HG02759 (cell line): ENCODE results near the gene SOD1.

Source experiments
- ATAC-seq: cut with Tn5 transposase; IDR thresholded peaks from one replicate; pipeline ENCODE4 v1.9.1; 2021; ENCODE audit warnings: mild to moderate bottlenecking, moderate library complexity; ENCODE audit not compliant: unreplicated experiment

Gene SOD1

DNA sequence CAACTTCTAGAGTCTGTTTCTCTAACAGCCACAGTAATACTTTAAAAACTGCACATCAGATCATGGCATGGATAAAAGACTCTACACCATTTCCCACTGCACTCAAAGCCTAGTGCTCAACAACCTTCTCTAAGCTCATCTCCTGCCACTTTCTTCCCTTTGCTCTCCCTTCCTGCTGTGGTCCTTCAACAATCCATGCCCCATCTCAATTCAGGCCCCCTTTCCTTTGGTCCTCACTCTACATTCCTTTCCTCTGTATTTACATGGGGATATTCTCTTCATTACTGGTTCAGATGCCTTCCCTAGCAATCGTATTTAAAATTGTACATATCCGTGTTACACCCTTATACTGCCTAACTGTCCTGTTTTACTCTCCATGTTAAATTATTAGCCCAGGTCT lies 19.0 kb downstream of the SOD1 start:
- no peak for ATAC-seq

DNA sequence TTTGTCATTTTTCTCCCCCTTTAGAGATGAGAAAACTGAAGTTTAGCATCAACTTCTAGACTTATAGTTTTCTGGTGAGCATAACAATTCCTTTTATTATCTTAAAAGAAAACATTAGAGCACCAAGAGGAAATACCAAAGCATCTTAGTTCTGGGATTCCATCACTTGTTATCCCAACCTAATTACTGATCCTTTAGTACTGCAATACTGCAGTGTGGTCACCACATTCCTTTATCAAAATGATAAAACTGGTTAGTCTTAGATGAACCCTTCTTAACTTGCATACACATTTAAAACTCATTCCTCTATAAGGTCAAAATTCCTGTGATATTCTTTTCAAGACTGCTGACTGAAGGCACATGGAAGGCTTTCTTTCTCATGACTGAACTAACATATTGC lies 23.1 kb downstream of the SOD1 start:
- ATAC-seq: no peak

DNA sequence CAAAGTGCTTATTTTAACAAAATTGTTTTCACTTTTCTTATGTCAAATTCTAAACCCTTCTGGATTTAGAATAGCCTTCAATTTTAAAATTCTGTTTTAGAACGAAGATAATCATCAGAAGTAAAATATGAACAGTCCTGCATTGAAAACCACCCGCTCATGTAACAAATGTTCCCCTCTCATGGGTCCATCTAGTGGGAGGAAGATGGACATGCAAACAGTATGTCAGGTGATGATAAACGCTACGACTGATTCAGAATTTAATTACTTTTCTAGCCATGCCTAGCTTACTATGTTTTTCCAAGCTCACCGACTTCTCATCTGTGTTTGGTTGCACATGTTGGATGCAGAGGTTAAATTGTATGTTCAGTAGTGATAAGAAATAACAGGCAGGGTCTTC lies 23.5 kb downstream of the SOD1 start:
- ATAC-seq: no peak

DNA sequence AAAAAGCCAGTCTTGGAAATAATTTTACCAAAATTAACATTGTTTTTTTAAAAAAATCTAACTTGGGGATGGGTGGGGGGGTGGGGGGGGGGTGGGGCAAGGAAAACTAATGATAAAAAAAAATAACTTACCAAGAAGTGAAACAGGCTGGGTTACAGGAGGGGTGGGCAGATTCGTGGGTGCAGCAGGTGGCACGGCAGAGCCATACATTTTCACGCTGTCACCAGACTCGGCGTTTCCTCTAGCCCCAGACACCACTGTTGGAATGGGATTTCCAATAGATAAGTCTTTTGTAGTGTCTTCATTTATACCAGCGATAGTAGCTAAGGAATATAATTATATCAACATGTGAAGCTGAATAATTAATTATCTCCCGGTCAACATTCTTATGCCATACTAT lies 25.4 kb downstream of the SOD1 start:
- ATAC-seq: no peak

DNA sequence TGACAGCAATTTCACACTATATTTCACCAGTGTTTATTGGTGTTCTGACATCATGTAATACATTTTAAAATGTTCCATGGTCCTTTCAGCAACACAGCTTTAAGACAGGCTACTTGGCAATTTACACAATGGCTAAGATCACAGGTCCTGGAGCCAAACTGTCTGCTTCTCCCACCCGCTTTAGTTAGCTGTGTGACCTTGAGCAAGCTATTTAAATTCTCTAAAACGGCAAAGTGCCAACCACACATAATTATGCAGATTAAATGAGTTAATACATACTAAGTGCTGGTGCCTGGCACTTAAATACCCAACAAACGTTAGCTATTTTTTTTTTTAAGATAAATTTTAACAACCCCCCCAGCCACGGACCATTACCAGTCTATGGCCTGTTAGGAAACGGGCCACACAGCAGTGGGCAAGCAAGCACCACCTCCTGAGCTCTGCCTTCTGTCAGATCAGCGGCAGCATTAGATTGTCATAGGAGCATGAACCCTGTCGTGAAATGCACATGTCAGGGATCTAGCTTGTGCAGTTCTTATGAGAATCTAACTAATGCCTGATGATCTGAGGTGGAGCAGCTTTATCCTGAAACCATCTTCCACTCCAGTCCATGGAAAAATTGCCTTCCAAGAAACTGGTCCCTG lies 26.9 kb downstream of the SOD1 start:
- no peak for ATAC-seq

DNA sequence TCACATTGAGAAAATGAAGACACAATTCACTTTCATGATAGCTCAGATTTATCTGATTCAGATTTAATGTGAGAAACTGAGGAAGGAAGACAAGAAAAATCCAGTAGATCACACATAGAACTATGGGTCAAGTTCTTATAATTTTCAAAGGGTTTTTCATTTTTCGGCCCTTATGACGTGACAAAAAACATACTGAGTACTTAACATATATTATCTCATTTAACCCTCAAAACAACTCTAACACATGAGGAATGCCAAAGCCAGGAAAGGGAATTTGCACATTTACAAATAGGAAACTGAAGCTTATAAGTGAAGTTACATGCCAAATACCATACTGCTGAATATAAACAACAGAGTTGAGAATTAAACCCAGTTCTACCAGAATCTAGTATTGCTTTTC lies 27.6 kb downstream of the SOD1 start:
- ATAC-seq: no peak

DNA sequence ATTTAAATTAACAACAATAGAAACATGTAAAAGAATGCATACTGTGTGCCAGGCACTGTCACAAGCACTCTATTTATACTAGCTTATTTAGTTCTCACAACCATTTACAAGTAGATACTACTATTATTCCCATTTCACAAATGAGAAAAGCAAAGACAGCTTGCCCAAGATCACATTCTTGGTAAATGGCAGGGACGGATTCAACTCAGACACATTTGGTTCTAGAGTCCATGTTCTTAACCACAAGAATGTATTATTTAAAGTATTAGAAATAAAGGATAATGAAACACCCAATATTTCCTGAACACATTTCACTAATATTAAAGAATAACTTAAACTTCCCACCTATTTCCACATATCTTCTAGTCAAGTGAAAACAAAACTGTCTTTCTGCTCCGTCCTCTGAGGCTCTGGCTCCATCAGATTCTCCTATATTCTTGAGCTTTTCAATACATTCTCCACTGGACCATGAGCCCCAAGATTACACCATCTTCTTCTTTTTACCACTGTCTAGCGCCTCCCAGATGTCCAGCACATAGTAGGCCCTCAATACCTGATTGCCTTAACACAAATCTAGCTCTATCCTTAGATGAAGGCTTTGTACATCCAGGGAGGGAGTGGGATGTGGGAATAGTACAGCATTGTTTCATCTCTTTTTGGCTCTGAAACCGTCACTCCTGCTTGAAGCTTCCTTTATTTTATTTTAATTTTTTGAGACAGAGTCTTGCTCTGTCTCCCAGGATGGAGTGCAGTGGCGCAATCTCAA lies 29.3 kb downstream of the SOD1 start:
- no peak for ATAC-seq

DNA sequence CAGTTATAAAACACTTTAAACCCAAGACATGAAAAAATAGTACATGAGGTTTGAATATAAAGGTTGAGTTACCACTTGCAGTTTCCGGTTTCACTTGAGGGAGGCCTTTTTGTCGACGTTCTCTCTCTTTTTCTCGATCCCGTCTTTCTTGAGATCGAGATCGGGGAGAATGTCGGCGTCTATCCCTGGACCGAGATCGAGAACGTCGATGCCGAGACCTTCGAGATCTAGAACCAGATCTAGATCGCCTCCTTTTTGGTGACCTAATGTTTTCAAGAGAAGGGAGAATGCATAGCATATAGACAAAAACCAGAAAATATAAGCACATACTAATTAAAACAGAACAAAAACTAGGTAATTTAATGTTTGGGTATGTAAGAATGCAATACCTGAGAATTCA lies 33.7 kb downstream of the SOD1 start:
- no peak for ATAC-seq

DNA sequence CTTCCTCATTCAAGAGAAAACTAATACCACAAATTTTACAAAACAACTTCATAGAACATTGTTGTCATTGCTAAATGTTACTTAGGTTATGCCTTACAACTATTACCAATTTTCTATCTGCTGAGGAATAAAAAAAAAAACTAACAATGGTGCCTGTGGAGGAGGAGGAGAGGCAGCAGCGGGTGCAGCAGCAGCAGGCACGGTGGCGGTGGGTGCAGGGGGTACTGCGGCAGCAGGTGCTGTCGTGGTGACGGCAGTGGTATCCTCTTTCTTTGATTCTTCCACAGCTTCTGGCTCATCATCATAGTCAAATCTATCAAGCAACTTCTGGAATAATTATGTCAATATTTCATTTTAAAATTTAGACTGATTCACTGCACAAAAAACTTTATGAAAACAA lies 36.9 kb downstream of the SOD1 start:
- no peak for ATAC-seq

DNA sequence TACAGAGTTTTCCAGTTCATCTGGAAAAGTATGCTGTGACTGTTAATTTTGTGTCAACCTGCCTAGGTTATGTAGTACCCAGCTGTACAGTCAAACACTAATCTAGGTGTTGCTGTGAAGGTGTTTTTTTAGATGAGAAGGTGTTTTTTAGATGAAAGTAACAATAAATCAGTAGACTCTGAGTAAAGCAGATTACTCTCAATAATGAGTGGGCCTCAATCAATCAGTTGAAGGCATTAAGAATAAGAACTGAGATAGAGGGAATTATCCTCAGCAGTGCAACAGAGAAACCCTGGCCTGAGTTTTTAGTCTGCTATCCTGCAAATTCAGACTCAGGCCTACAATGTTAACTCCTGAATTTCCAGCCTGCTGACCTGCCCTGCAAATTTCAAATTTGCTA lies 39.0 kb downstream of the SOD1 start:
- ATAC-seq: no peak

DNA sequence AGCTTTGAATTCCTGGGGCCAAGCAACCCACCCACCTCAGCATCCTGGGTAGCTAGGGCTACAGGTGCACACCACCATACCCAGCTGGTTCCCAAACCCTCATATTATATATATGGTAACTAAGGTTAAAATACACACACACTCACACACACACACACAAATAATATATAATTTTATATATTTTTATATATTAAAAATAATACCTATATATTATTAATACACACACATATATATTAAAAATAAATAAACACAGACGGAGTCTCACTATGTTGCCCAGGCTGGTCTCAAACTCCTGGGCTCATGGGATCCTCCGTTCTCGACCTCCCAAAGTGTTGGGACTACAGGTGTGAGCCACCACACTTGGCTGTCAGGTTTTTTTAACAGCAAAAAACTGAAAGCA lies 40.5 kb downstream of the SOD1 start:
- ATAC-seq: no peak

DNA sequence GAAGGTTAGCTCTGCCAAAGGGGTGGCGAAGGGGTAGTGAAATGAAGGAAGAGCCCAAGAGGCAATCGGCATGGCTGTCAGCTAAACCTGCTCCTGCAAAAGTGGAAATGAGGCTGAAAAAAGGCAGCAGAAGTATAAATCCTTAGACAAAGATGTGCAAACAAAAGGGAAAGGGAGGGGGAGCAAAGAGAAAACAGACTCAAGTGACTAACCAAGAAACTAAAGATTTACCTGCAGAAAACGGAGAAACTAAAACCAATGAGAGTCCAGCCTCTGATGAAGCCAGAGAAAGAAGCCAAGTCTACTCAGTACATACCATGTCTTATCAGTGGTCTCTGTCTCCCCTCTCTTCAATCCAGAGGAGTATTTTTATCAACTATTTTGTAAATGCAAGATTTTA lies 47.1 kb downstream of the SOD1 start:
- ATAC-seq: no peak

DNA sequence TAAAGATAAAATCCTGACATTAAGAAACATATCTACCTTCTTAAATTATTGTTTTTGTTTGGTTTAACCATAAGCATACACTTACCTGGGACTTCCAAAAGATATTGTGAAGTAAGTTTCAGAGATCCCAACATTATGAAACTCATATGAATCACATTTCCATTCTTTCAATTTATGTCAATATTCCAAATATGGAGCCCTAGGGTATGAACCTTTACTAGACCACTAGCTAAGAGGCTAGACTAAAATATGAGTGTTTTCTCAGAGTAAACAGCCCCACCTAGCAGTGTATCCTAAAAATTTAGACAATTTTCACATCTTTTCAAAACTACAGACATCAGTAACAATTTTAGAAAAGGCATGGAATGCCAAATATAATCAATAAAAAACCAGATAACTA lies 48.0 kb downstream of the SOD1 start:
- no peak for ATAC-seq

DNA sequence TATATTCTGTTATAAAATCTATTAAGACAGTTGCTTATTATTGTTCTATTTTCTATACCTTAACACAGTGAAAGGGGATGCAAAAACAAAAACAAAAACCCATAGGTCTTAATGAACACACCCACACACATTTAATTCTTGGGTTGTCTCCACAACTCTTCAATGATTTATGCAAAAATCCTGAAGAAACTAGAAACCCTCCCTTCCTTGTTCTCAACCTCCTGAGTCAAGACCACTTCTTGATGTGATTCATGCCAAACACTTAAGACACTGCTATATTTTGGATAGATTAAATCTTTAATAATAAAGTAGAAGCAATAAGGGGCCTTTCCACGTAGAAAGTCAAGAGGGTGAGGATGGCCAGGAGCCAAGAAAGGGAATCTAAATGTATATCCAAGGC lies 49.0 kb downstream of the SOD1 start:
- ATAC-seq: no peak

DNA sequence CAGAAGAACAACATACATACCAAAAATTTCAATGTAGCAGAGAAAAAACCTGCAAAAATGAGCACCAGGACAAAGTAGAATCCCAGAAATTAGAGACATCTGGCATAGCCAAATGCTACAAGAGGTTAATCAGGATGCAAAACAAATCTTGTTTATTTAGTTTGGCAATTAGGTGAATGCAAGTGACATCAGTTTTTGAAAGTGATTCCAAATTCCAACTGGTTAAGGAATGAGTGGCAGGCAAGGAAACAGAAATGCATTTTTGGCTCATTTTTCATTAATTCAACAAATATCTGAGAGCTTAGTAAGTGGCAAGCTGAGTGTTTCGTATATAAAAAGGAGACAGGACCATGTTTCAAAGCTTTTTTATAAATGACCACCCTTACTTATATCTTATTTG lies 51.1 kb downstream of the SOD1 start:
- no peak for ATAC-seq

DNA sequence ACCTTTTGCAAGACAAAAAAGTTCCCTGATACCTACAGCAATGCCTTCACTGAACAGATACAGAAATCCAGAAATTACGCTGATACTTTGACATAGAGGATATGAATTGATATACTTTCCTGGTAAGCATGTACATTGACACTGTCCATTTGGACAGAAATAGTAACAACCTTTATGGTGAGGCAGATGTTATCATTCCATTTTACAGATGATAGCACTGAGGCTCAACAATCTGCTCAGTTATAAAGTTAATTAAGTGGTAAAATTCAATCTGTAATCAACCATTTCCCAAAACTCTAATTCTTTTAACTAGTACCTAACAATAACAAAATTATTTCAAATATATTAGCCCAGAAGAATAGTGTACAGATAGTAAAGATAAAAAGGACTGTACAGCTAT lies 51.8 kb downstream of the SOD1 start:
- no peak for ATAC-seq

DNA sequence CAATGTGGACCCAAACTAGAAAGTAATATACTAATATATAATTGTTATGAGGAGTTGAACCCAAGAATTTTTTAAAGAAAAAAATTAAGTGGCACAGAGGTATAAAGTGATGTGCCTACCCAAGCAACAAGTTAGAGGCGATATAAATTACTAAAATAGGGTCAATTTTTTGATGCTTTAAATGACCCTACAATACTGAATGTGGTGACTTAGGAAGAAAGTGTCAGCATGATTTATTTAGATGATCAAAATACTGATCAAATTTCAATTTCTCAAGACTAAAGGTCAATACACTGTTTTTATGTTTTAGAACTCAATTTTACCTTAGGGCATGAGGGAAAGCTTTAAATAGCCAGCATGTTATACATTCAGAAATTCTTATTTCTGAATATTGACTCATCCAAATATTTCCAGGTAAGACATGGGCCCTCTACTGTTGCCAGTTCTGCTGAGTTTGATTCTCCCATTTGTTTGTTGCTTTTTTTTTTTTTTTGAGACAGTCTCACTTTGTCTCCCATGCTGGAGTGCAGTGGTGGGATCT lies 52.3 kb downstream of the SOD1 start:
- no peak for ATAC-seq

DNA sequence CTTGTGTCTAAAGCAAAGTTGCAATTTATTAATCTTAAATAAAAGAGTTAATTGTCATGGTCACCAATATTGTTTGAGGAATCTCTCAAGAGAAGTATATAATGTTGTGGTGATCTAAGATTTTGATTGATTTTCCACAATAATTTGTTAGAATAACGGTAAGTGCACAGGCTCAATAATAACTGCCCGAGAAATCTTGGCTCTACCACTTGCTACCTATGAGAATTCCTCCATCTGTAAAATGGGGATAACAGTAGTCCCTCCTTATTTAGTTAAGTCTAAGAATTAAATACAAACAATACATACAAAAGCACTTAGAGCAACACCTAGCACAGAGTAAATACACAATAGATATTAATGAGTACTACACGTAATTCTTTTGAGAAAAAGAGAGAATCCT lies 53.6 kb downstream of the SOD1 start:
- ATAC-seq: no peak

DNA sequence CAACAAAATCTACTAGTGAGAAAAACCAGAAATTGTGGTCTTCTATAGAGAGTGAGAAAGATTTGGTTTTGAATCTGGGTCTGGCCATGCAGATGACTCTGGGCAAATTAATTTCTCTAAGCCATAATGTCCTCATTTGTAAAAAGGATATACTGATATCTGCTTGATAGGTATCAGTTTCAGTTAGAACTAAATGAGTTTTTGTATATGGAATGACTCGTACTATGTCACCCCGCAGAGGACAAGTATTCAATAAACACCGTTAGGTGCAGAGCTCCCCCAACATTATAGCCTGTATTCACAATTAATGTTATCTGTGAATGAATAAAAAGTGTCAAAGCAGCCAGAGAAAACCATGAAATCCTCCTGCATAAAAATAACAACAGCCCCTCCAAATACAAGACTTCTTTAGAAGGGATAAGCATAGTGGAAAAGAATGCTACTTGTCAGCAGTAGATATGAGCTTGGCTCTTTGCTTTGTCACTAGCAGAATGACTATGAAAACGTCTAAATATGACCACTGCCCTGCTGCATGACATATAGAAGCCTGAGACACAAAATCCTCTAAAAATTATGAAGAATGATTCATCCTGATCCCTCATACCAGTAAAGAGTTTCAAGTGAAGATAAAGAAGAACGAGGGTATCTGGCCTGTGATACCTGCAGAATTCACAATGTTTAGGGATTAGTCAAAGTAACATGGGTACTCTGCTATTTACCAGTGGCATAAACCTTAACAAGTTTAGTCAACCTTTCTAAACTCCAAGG lies 54.7 kb downstream of the SOD1 start:
- ATAC-seq: peak; percentile 65

DNA sequence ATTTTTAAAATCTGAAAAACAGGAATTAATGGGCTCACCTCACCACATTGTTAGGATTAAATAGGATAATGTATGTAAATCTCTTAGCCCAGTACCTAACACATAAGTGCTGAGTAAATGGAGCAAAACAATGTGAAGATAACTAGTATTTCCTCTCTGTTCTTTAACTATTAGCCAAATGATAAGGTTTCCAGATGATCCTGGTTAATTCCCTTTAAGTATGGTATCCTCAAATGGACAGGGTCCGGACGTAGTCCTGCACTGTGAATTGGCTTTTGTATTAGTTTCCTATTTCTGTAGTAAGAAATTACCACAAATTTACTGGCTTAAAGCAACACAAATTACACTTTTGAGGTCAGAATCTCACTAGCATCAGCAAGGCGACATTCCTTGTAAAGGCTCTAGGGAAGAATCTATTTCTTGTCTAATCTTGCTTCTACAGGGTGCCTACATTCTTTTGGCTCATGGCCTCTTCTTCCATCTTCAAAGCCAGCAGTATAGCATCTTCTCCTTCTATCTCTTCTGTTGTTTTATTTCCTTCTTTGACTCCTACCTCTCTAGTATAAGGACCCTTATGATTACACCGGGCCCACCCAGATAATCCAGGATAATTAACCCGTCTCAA lies 55.4 kb downstream of the SOD1 start:
- no peak for ATAC-seq

DNA sequence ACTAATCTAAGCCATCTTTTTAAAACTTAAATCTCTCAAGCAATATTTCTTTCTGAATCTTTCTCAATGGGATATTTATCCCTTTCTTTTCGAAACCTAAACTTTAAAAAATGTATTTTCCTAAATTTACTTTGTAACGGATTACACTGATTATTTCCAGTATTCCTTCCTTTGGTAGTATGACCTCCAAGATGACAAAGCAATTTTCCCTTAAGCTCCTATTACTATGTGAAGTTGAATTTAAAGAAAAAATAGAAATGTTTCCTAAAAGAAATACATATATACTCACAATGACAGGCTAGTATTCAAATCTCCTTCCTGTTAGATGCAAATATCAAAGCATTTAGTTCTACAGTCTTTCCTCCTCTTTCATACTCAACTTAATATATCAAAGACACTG lies 56.6 kb downstream of the SOD1 start:
- no peak for ATAC-seq
